Progenitor cell of endocrine pancreas (in vitro differentiated cells): Measurements from ENCODE around the gene ABITRAM. TPM values are rescaled to one million over a fixed set of nuclear protein-coding genes. Genes with fewer than 3 reads are reported as not detected.

Source experiments
- DNase-seq: peaks from one replicate; pipeline ENCODE4 v3.0.0; 2021; ENCODE audit warnings: low spot score; ENCODE audit not compliant: unreplicated experiment
- H3K27ac Mint-ChIP-seq: 2 replicates; pipeline ENCODE4 v1.8.0; 2021; ENCODE audit warnings: mild to moderate bottlenecking, moderate library complexity, mixed read lengths
- H3K27me3 Mint-ChIP-seq: 2 replicates; pipeline ENCODE4 v1.8.0; 2021; ENCODE audit warnings: mixed read lengths
- H3K36me3 Mint-ChIP-seq: 2 replicates; pipeline ENCODE4 v1.8.0; 2022; ENCODE audit warnings: mixed read lengths; ENCODE audit not compliant: insufficient read depth
- H3K4me1 Mint-ChIP-seq: 2 replicates; pipeline ENCODE4 v1.8.0; 2021; ENCODE audit warnings: low read depth, mixed read lengths
- H3K4me3 Mint-ChIP-seq: 2 replicates; pipeline ENCODE4 v1.8.0; 2021; ENCODE audit warnings: low read depth, mild to moderate bottlenecking, moderate library complexity, mixed read lengths
- H3K9me3 Mint-ChIP-seq: 2 replicates; pipeline ENCODE4 v1.8.0; 2021; ENCODE audit warnings: low read depth, mixed read lengths
- total RNA-seq: library from RNA; stranded (reverse); gene quantifications from 2 replicates; pipeline ENCODE4 v1.2.1, GENCODE V29; 2021
- TF ChIP-seq, protein P1 (sequence below): fragments of 200-600 bp; sonication (generic); IDR thresholded peaks from one replicate; pipeline ENCODE4 v1.5.0; 2021; ENCODE audit warnings: antibody characterized with exemption, mild to moderate bottlenecking; ENCODE audit not compliant: unreplicated experiment

Gene ABITRAM
- total RNA-seq, 1 donor from 2014 or later = 14.7 TPM

DNA sequence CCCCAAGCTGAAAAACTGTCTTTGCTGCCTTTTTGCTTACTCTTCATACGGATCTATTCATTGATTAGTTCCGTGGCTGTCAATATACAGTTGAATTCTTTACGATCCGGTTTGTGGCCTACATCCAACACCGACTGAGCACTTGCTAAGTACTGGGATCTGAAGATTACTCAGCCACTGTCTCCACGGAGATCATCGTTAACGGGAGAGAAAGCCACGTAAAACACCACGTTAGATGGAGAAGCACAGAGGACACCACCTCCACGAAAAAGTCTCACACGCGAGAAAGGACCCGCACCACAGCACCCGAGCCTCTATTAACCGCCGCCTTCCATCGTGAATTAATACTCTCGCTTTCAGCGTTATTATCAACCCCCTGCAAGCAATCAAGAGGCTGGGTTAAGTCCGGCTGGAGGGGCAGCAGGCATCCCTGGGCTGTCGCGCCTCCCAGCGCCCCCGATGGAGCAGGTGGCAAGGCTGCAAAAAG is 926 bp upstream of the ABITRAM start:
- peak overlapping the region; percentile 99 for H3K27ac Mint-ChIP-seq
- H3K4me3 Mint-ChIP-seq = peak overlapping the region; percentile 94
- no peaks in the 10 kb centered on the region for H3K27me3 Mint-ChIP-seq
- TF ChIP-seq, protein P1, sequence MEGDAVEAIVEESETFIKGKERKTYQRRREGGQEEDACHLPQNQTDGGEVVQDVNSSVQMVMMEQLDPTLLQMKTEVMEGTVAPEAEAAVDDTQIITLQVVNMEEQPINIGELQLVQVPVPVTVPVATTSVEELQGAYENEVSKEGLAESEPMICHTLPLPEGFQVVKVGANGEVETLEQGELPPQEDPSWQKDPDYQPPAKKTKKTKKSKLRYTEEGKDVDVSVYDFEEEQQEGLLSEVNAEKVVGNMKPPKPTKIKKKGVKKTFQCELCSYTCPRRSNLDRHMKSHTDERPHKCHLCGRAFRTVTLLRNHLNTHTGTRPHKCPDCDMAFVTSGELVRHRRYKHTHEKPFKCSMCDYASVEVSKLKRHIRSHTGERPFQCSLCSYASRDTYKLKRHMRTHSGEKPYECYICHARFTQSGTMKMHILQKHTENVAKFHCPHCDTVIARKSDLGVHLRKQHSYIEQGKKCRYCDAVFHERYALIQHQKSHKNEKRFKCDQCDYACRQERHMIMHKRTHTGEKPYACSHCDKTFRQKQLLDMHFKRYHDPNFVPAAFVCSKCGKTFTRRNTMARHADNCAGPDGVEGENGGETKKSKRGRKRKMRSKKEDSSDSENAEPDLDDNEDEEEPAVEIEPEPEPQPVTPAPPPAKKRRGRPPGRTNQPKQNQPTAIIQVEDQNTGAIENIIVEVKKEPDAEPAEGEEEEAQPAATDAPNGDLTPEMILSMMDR = no peak
- DNase-seq = peak; percentile 51
- H3K4me1 Mint-ChIP-seq = peaks cover 17% of the 10 kb centered on the region
- peaks cover 3% of the 10 kb centered on the region for H3K36me3 Mint-ChIP-seq
- H3K9me3 Mint-ChIP-seq = no peaks in the 10 kb centered on the region

DNA sequence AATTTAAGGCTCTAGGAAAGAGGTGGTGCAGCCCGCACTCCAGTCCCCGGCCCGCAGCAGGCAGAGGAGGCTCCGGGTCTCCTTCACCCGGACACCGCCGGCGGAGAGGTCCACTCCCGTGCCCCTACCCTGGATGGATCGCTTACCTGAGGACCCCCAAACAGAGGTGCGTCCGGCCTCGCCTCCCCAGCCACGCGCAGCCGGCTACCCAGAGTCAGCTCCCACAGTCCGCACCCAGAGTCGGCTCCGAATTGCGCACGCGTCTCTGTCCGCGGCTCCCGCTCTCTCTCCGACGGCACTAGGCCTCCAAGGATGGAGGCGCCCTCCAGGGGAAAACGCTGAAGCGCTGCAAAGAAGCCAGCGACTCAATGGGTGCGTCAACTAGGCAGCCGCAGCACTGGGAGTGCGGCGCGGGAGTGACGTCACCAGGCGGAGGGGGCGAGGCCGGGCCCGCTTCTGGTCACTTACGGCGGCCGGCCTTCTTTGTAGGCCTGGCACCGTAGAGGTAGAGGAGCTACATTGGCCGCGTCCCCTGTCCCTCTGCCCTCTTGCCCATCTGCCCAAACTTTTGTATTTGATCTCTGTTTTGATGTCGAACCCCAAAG is 380 bp upstream of the ABITRAM start, which contains the start of gene ELP1:
TSS of gene ELP1 (minus strand) at position 407 of the 605 bp plus-strand sequence. CDS start 2,978 bp downstream, outside the sequence.
- TF ChIP-seq, protein P1 = peak; percentile 41
- Mint-ChIP-seq H3K9me3 (no peaks in the 10 kb centered on the region), H3K27me3 (no peaks in the 10 kb centered on the region), H3K27ac (peak within 1 kb of the TSS; percentile 99), H3K4me1 (peaks cover 17% of the 10 kb centered on the region), H3K4me3 (peak within 1 kb of the TSS; percentile 94), H3K36me3 (peaks cover 1% of the 10 kb centered on the region)
- peak; percentile 92 for DNase-seq

DNA sequence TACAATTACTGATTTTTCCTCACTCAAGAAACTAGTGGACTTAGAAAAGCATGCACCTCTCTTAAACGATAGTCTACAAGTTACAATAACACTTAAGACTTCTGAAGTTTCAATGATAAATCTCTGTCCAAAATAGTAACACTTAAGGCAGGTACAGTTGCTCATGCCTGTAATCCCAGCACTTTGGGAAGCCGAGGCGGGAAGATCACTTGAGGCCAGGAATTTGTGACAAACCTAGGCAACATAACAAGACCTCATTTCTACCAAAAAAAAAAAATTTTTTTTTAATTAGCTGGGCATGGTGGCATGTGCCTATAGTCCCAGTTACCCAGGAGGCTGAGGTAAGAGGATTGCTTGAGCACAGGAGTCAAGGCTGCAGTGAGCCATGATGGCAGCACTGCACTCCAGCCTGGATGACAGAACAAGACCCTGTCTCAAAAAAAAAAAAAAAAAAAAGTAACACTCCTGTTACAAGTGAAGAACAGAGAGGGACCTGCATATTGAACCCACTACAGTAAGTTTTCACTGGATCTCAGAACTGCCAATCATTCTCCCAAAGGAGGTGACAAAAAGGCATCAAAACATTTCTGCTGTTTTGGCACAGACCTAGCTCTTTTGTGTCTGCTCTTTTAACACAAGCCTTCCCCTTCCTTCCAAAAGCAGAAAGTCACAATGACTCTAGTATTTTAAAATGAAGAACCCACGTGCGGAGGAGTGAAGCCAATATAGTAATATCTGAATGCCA is 3.5 kb downstream of the ABITRAM start:
- DNase-seq = no peak
- Mint-ChIP-seq H3K36me3 (peaks cover 3% of the 10 kb centered on the region), H3K4me1 (peaks cover 15% of the 10 kb centered on the region), H3K27ac (no peak overlapping the region), H3K9me3 (no peaks in the 10 kb centered on the region), H3K4me3 (no peak overlapping the region), H3K27me3 (no peaks in the 10 kb centered on the region)
- TF ChIP-seq, protein P1 = no peak

DNA sequence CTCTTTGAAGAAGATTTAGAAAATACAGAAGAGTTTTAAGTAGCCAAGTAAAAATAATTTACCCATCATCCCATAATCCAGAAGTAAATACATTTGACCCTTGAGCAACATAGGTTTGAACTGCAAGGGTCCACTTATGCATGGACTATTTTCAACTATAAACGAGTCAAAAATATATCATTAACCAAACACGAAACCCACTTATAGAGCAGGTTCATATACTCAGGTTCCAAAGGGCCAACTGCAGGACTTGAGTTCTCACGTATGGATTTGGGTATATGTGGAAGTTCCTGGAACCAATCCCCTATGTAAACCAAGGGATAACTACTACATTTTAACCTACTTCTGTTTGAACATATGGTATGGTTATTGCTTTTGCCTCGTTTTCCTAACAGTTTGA is 5.8 kb downstream of the ABITRAM start:
- no peak for DNase-seq
- TF ChIP-seq, protein P1 = no peak
- Mint-ChIP-seq H3K27ac (no peak overlapping the region), H3K9me3 (no peaks in the 10 kb centered on the region), H3K4me1 (peaks cover 4% of the 10 kb centered on the region), H3K4me3 (no peak overlapping the region), H3K27me3 (no peaks in the 10 kb centered on the region), H3K36me3 (peaks cover 3% of the 10 kb centered on the region)

DNA sequence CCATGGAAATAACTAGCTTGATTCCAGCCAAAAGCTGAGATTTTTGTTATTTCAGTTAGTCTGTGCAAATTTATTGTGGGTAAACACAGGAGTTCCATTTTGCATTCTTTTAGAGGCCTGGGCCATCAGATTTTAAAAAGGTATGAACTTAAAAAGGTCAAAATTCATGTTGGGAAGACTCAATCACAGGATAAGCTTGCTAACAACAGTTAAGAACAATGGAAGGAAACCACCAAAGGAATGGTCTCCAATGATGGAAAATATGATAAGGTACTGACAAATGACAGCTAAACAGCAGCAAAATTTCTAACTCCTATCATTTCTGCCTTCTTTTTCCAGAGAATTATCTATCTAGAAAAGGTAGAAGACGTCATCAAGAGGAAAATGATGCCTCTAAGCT is 16.0 kb downstream of the ABITRAM start:
- no peaks in the 10 kb centered on the region for H3K27me3 Mint-ChIP-seq
- H3K4me1 Mint-ChIP-seq = no peaks in the 10 kb centered on the region
- no peak overlapping the region for H3K27ac Mint-ChIP-seq
- no peak overlapping the region for H3K4me3 Mint-ChIP-seq
- peaks cover 13% of the 10 kb centered on the region for H3K36me3 Mint-ChIP-seq
- DNase-seq = no peak
- H3K9me3 Mint-ChIP-seq = no peaks in the 10 kb centered on the region
- TF ChIP-seq, protein P1 = no peak
